ENCODE measurements around the gene AMBP.

GRCh38 chr9:114086009-114086408, 7.9 kb upstream of the AMBP start:
- no peak for TF ChIP-seq CHD2 (IDR thresholded peaks at IDR 0.05; ENCODE audit: low read length, partially characterized antibody)
- no peak for TF ChIP-seq BHLHE40 (IDR thresholded peaks at IDR 0.05; ENCODE audit: low read depth, low read length)
- TF ChIP-seq, protein P1, sequence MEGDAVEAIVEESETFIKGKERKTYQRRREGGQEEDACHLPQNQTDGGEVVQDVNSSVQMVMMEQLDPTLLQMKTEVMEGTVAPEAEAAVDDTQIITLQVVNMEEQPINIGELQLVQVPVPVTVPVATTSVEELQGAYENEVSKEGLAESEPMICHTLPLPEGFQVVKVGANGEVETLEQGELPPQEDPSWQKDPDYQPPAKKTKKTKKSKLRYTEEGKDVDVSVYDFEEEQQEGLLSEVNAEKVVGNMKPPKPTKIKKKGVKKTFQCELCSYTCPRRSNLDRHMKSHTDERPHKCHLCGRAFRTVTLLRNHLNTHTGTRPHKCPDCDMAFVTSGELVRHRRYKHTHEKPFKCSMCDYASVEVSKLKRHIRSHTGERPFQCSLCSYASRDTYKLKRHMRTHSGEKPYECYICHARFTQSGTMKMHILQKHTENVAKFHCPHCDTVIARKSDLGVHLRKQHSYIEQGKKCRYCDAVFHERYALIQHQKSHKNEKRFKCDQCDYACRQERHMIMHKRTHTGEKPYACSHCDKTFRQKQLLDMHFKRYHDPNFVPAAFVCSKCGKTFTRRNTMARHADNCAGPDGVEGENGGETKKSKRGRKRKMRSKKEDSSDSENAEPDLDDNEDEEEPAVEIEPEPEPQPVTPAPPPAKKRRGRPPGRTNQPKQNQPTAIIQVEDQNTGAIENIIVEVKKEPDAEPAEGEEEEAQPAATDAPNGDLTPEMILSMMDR (IDR thresholded peaks at IDR 0.05), result no peak
- no peak for TF ChIP-seq SMC3 (IDR thresholded peaks at IDR 0.05)
- TF ChIP-seq POLR2A (IDR thresholded peaks at IDR 0.05; ENCODE audit: low read length), result no peak
- no peak for TF ChIP-seq MYC (IDR thresholded peaks at IDR 0.05; ENCODE audit: borderline replicate concordance, low read length)
- TF ChIP-seq PHF8 (IDR thresholded peaks at IDR 0.05; ENCODE audit: borderline replicate concordance, low read depth), result no peak
- no peak for TF ChIP-seq USF2 (IDR thresholded peaks at IDR 0.05)
- TF ChIP-seq, protein P2, sequence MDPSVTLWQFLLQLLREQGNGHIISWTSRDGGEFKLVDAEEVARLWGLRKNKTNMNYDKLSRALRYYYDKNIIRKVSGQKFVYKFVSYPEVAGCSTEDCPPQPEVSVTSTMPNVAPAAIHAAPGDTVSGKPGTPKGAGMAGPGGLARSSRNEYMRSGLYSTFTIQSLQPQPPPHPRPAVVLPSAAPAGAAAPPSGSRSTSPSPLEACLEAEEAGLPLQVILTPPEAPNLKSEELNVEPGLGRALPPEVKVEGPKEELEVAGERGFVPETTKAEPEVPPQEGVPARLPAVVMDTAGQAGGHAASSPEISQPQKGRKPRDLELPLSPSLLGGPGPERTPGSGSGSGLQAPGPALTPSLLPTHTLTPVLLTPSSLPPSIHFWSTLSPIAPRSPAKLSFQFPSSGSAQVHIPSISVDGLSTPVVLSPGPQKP (IDR thresholded peaks at IDR 0.05; ENCODE audit: low read depth, low read length), result no peak
- no peak for TF ChIP-seq HMGXB4 (CRISPR knock-in tag; IDR thresholded peaks at IDR 0.05; ENCODE audit: borderline replicate concordance)

Measured in A549 (cell line).